Bronchus fibroblast of lung (primary cell): ENCODE results near the gene TRIM67. TPM values are rescaled to one million over a fixed set of nuclear protein-coding genes. Genes with fewer than 3 reads are reported as not detected.

Source experiments
- total RNA-seq: library from RNA; depleted of rRNA; stranded (reverse); fragments of >200 nt; gene quantifications from 2 replicates; pipeline ENCODE4 v1.2.3, GENCODE V29; 2015

TRIM67 gene
- total RNA-seq, result not detected in 2 replicates

DNA sequence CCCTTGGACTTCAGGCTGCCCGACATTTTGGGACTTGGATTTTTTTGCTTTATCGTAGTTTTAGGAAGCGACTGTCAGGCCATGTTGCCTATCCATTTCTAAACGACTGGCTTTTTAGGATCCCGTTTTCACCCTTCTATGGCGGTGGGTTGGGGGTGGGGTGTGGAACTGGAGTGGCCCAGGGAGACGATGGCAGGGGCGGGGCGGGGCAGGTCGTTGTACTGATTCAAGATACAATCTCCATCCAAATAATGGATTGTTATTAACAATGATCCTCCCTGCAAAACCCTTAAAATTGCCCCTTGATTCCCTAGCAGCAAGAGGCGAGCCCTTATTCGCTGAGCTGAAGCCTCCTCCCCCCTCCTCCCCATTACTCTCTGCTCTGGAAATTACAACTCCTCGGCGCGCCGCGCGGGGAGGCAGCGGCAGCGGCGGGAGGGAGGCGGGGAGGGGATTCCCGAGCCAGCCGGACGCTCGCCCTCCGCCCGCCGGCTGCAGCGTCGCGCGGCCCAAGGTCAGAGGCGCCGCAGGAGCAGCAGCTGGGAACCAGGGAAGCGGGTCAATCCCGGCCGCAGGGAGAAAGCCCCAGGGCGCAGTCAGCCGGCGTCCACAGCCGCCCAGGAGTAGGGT is at the start of gene TRIM67:
TSS of gene TRIM67 (plus strand) at position 392 of the 630 bp plus-strand sequence. CDS start 912 bp downstream, outside the sequence.

GRCh38 chr1:231240883-231241735 is 79.3 kb downstream of the TRIM67 start, which contains the start of gene GNPAT:
TSS of gene GNPAT (plus strand) at chr1:231241212. CDS start at chr1:231241379, 167 bp downstream.

Other genes starting within 250 kb of the TRIM67 start
- gene TTC13, start 183.2 kb upstream of the TRIM67 start, total RNA-seq, result 6.5 and 8.9 TPM in 2 replicates
- gene ARV1, start 183.0 kb upstream of the TRIM67 start, total RNA-seq, result 19.0 and 20.4 TPM in 2 replicates
- 4.2 and 5.1 TPM in 2 replicates for gene FAM89A, start 121.8 kb upstream of the TRIM67 start, total RNA-seq
- gene GNPAT, start 79.2 kb downstream of the TRIM67 start, total RNA-seq, result 53.1 and 58.8 TPM in 2 replicates
- gene EXOC8, start 175.8 kb downstream of the TRIM67 start, total RNA-seq, result 5.5 and 5.7 TPM in 2 replicates
- 9.8 and 12.2 TPM in 2 replicates for gene SPRTN, start 176.2 kb downstream of the TRIM67 start, total RNA-seq